HG02588 (cell line): ENCODE measurements around the gene ANKRD23.
"Not testable (repeated sequence)": the region's sequence is repeated elsewhere in the genome, so short reads cannot be mapped to it uniquely, and the experiment has no call there.

Source experiments
- ATAC-seq: cut with Tn5 transposase; IDR thresholded peaks from one replicate; pipeline ENCODE4 v1.9.1; 2021; ENCODE audit warnings: mild to moderate bottlenecking, moderate library complexity; ENCODE audit not compliant: unreplicated experiment

ANKRD23 gene

DNA sequence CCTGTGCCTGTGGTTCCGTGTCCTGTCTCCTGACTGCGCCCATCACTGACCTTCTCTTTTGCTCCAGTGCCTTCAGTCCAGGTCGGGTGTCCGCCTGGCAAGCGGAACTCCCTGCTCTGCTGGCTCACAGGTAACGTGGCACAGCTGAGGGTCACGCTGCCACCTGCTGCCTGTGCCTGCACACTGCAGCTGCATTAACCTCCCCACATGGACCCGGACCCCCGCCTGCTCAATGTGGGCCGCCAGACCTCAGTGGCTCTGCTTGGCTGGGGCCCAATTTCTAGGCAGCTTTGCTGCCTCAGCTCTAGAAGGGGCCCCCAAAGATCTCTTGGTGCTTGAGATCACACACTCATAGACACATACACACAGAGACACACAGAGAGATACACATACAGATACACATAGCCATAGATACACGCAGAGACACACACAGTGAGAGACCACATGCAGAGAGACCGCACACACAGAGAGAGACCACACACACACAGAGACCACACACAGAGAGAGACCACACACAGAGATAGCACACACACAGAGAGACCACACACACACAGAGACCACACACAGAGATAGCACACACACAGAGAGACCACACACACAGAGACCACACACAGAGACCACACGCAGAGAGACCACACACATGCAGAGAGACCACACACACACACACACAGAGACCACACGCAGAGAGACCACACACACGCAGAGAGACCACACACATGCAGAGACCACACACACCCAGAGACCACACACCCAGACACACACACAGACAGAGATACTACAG lies 42.6 kb downstream of the ANKRD23 start:
- peak; percentile 82 for ATAC-seq

DNA sequence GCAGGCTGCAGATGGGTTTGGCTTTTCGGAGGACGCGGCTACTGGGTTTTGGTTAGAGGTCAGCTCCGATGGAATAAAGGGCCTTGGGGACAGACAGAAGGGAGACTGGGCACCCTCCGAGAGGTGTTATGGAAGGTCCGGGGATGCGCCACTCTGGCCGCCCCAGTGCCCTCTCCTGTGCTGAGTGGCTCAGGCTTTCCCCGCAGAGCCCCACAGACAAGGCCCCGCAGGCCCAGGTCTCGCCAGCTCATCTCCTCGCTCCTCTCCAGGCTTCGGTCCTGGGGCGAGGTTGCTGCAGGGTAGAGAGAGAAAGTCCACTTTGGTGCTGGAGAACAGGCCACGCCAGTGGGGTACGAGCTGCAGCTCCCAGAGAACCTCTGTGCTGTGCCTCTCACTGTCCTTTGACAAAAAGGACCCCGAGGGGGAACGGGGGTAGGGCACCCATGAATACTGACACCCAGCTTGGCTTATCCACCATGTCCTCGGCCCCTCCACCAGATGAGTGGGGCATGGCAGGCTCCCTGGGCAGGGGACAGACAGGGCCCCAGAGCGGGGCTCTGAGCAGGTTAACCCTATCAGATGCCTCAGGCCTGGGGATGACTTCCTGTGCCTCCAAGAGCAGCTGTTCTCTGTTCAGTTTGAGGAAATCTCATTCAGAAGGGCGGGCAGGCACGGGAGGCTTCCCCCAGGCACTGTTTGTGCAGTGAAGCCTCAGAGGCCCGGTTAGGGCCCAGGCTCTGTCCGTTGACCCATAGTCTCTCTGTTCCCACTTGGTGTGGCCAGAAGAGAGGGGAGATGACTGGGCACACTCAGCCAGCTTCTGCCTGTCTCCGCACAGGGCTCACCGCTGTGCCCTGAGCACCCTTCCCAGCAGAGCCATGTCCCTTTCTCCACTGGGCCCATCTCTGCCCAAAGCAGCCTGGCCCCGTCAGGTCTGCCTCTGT lies 43.5 kb downstream of the ANKRD23 start:
- peak; percentile 12 for ATAC-seq

DNA sequence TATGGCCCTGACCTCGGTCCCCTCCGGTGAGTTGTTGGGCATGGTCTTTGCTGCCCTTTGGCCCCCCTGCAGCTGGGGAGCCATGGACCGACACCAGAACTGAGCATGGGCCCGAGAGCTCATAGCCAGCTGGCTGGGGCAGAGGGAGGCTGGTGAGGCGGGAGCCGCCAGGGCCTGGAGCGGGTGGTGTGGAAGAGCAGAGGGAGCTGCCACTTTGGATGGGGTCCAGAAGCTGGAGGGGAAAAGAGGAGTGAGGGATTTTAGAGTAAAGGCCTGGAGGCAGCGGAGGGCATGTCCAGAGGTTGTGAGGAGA lies 44.2 kb downstream of the ANKRD23 start:
- no peak for ATAC-seq

DNA sequence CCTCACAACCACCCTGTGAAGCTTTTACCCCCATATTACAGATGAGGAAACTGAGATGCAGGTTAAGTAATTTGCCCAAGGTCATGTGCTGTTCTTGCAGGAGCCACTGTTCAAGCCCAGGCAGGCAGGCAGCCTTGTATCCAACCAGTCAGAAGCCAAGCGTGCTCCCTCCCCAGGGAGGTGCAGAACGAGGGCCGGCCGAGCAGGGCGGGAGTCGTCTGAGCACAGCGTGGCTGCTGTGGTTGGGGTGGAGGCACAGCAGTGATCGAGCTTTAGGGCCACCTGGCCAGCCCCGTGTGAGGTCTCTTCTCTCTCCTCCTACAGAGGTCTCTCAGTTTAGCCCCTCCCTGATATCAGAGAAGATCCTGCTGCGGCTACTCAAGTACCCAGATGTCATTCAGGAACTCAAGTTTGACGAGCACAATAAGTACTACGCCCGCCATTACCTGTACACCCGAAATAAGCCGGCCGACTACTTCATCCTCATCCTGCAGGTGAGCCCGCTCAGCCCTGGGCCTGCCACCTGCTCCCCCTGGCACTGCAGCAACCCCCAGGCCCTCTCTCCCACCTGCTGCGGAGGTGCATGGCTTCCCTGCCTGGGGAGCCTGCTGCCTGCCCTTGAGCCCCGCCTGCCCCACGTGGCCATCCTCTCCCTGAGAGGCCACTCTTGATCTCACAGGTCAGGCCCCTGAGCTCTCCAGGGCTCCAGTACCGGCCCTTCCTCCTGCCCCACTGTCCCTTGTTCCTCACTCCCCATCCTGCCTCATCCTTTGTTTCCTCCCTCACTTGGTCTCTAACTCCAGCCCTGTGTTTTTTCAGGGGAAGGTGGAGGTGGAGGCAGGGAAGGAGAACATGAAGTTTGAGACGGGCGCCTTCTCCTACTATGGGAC lies 44.8 kb downstream of the ANKRD23 start:
- ATAC-seq: no peak

DNA sequence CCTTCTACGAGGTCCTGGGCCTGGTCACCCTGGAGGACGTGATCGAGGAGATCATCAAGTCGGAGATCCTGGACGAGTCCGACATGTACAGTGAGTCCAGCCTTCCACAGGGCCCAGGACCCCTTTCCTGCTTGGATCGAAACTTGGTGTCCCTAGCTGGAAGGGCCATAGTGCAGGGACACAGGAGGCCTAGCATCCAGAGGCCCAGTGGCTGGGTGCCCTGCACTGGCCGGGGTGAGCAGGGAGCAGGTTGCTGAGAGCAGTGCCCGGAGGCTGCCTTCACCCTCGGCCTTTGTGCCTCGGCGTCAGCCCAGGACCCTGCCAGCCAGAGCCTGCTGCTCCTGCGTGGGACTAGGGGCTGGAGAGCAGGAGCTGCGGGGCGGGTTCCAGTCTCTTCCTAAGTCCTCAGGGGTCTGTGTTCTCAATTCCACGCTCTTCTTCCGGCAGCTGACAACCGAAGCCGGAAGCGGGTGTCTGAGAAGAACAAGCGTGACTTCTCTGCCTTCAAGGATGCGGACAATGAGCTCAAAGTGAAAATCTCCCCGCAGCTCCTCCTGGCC lies 46.7 kb downstream of the ANKRD23 start:
- ATAC-seq: no peak

DNA sequence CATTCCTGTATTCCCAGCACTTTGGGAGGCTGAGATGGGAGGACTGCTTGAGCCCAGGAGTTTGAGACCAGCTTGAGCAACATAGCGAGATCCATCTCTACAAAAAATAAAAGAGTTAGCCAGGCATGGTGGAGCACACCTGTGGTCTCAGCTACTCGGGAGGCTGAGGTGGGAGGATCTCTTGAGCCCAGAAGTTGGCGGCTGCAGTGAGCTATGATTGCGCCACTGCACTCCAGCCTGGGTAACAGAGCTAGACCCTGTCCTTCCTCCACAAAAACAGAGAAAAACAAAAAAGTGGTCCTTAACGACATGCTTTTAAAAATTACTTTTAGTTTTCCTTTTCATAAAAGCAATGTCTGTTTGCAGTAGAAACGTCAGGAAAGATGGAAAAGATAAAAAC lies 47.3 kb downstream of the ANKRD23 start:
- ATAC-seq: not testable (repeated sequence)

DNA sequence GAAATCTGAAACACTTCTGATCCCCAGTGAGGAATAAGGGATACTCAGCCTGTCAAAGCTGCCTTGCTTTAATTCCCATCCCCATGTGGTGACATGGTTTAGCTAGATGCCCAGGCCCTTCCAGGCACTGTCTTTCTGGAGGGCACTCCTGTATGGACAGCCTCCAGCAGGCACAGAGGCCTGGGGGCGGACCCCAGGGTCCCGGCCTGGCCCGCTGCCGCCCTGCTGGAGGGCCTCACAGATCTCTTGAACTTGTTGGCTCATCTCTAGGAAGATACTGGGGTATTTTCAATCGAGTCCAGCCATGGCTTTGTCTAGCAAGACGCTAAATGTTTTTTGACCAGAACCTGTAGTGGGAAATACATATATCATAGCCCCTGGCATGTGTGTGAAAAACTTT lies 48.7 kb downstream of the ANKRD23 start:
- no peak for ATAC-seq

DNA sequence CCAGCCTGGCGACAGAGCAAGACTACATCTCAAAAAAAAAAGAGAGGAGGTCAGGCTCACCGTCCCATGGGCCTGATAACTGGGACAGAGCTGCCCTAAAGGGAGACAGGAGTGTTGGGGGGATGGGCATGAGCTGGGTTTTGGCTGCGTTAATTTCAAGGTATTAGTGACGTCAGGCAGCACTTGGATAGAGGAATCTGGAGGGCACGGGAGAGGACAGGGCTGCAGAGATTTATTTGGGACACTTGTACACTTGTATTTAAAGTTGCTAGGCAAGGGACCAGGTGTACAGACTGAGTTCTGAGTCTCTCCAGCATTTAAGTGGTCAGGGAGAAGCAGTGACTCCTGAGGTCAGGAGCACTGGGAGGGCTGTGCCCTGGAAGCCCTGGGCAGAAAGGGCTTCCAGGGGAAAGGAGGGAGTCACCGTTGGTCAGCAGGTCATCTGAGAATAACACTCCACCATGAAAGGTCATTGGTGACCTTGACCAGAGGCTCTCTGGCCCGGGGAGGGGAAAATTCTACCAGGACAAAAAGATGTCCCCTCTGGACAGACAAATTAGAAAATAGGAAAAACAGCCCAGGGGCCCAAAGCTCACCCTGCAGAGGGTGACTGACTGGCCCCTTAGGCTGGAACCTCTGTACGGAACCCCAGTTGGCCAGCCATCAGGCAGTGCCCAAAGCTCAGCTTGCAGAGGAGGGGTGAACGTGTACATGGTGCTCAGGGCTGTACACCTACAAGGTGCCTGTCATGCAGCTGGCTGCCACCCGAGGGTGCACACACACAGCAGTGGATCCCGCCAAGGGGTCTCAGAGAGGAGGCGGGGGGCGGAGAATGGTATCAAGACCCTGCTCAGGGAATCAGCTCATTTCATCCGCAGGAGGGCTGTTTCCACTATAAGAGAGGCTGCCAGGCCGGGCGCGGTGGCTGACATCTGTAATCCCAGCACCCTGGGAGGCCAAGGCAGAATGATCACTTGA lies 50.8 kb downstream of the ANKRD23 start:
- no peak for ATAC-seq

DNA sequence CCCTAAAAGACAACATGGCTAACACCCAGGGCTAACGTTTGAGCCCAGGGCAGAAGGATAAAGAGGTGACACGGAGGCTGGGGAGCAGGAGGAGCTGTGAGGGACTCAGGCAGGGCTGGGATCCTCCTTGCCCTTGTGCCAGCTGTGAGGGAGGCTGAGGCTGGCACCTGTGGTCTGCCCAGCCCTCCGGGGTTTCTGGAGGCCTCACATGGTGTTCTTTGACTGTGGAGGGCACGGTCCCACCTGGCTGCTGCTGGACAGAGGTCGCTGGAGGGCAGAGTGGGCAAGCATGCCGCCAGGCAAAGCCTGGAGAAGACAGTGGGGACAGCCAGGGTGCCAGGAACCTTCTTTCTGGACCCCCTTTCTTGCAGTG lies 54.6 kb downstream of the ANKRD23 start:
- no peak for ATAC-seq

DNA sequence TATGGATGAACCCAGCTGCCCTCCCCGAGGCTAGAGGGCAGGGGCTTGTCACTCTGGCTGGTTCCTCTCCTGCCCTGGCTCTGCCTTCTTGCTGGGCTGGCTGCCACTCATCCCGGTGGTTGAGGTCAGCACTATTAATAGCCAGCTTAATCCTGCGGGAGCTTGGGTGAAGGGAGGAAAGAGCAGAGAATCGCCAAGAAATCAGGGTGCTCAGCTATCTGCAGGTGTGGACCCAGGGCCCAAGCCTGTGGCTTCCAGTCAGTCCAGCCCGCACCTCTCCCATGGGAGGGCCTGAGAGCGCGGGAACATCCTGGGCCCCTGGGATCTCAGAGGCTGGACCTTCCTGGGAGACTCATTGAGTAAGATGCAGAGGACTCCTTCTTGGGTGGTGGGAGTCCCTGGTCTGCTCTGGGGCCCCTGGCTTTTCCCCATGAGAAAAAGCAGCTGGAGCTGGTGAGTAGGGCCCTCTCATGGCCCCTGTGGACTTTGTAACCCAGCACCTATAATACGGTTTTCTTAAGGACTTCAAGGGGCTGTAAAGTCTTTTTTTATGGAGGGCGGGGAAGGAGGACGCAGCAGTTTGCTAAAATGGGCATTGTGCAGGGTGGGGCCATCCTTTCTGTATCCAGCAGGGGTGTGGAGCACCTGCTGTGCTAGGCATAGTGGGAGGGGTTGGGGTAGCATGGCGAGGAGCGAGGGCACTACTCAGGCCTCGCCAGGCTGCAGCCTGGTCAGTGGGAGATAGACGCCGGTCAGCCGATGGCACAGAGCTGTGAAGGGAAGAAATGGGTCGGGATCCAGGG lies 55.2 kb downstream of the ANKRD23 start:
- ATAC-seq: no peak
